HL-60 (cell line): ENCODE results near the gene GEMIN2.

Experiments used
- POLR2AphosphoS5 ChIP-seq: IDR thresholded peaks from 2 replicates; pipeline ENCODE4 v1.6.1; 2012; ENCODE audit warnings: low read depth
- TF ChIP-seq, protein P1 (sequence below): IDR thresholded peaks from one replicate; pipeline ENCODE4 v1.5.1; 2011; ENCODE audit warnings: low read length, control low read depth, inconsistent platforms; ENCODE audit not compliant: insufficient read depth

DNA sequence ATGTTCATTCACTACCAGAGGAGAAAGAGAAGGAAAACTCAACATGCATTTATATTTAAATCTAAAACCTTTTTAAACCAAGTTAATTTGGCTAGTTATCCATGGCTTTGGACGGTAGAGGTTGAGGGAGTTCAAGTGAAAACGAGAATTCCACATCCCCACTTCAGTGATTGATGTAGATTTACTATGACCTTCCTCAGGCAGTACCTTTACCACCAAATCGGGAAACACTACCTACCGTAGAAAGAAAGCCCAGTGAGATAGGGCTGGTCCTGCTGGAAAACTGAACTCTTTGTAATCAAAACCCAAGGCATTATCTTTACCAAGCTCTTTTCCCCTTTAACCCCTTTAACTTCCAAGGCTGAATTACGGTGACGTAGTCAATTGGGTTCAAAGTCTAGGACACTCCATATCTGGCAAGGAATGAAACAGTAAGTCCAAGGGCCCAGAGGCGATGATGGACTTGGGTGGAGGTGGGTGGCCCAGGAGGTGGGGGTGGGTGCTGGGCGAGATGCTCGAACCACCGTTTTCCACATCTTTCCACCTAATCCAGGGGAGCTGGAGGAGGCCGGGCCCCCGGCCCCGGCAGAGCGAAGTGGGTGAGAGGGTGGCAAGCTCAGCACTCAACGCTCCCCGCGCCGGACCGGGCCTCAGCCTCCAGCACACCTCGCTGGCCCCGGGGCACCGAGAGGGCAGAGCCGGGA, 11.7 kb upstream of the GEMIN2 start:
- TF ChIP-seq, protein P1, sequence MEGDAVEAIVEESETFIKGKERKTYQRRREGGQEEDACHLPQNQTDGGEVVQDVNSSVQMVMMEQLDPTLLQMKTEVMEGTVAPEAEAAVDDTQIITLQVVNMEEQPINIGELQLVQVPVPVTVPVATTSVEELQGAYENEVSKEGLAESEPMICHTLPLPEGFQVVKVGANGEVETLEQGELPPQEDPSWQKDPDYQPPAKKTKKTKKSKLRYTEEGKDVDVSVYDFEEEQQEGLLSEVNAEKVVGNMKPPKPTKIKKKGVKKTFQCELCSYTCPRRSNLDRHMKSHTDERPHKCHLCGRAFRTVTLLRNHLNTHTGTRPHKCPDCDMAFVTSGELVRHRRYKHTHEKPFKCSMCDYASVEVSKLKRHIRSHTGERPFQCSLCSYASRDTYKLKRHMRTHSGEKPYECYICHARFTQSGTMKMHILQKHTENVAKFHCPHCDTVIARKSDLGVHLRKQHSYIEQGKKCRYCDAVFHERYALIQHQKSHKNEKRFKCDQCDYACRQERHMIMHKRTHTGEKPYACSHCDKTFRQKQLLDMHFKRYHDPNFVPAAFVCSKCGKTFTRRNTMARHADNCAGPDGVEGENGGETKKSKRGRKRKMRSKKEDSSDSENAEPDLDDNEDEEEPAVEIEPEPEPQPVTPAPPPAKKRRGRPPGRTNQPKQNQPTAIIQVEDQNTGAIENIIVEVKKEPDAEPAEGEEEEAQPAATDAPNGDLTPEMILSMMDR = no peak
- TF ChIP-seq POLR2AphosphoS5 = no peak
